Keratinocyte (primary cell): ENCODE results near the gene OSBPL8. TPM values are rescaled to one million over a fixed set of nuclear protein-coding genes. Genes with fewer than 3 reads are reported as not detected.

Experiments used
- DNase-seq: peaks from one replicate; pipeline ENCODE4 v3.0.0-alpha.2; 2011; ENCODE audit warnings: low read depth, missing footprints, low spot score
- FAIRE-seq: peaks from 2 replicates; lab custom pipeline; 2011; peaks lifted over from hg19 to GRCh38; lab: Jason Lieb, UNC
- H2AFZ ChIP-seq: 2 replicates; pipeline ENCODE4 v1.6.0; 2012; ENCODE audit warnings: low read length, control low read depth, inconsistent platforms; ENCODE audit not compliant: control insufficient read depth
- H3K27ac ChIP-seq: 2 replicates; pipeline ENCODE4 v1.5.1; 2011; ENCODE audit warnings: low read length; ENCODE audit not compliant: control insufficient read depth, insufficient read depth
- H3K27me3 ChIP-seq: 3 replicates; pipeline ENCODE4 v1.6.0; 2011; ENCODE audit warnings: low read length; ENCODE audit not compliant: control insufficient read depth, insufficient read depth; ENCODE audit errors: extremely low read depth
- H3K36me3 ChIP-seq, 2 experiments: 2 replicates in 1 of 2; 3 replicates in 1 of 2; pipeline ENCODE4 v1.5.1; 2011; ENCODE audit warnings: low read length in 2 of 2, mild to moderate bottlenecking in 1 of 2; ENCODE audit not compliant: control insufficient read depth in 2 of 2, insufficient read depth in 2 of 2; ENCODE audit errors: extremely low read depth in 1 of 2
- H3K4me1 ChIP-seq: 3 replicates; pipeline ENCODE4 v1.5.1; 2011; ENCODE audit warnings: low read length; ENCODE audit not compliant: control insufficient read depth, insufficient read depth; ENCODE audit errors: extremely low read depth
- H3K4me2 ChIP-seq: 3 replicates; pipeline ENCODE4 v1.6.0; 2011; ENCODE audit warnings: low read depth, low read length; ENCODE audit not compliant: control insufficient read depth, insufficient read depth; ENCODE audit errors: extremely low read depth
- H3K4me3 ChIP-seq, 3 experiments: fragments of 200-600 bp in 1 of 3; sonication (generic) in 1 of 3; 2 replicates in 2 of 3; 3 replicates in 1 of 3; pipeline ENCODE4 v1.5.1; 2011 to 2016; ENCODE audit warnings: low read length in 3 of 3, mild to moderate bottlenecking in 3 of 3, control low read depth in 2 of 3, inconsistent platforms in 1 of 3, low read depth in 1 of 3, mixed read lengths in 1 of 3, mixed run types in 1 of 3, moderate library complexity in 1 of 3; ENCODE audit not compliant: control insufficient read depth in 2 of 3, insufficient read depth in 2 of 3; ENCODE audit errors: extremely low read depth in 1 of 3
- H3K79me2 ChIP-seq: 2 replicates; pipeline ENCODE4 v1.6.0; 2012; ENCODE audit warnings: low read length; ENCODE audit not compliant: control insufficient read depth, insufficient read depth
- H3K9ac ChIP-seq: 3 replicates; pipeline ENCODE4 v1.6.0; 2011; ENCODE audit warnings: low read length; ENCODE audit not compliant: control insufficient read depth, insufficient read depth; ENCODE audit errors: extremely low read depth
- H3K9me1 ChIP-seq: 3 replicates; pipeline ENCODE4 v1.6.0; 2011; ENCODE audit warnings: low read length; ENCODE audit not compliant: control insufficient read depth, insufficient read depth; ENCODE audit errors: extremely low read depth
- H3K9me3 ChIP-seq: 2 replicates; pipeline ENCODE4 v1.5.1; 2012; ENCODE audit warnings: low read depth, low read length; ENCODE audit not compliant: control insufficient read depth
- H4K20me1 ChIP-seq: 3 replicates; pipeline ENCODE4 v1.6.0; 2011; ENCODE audit warnings: low read length; ENCODE audit not compliant: control insufficient read depth, insufficient read depth; ENCODE audit errors: extremely low read depth
- EZH2 ChIP-seq: IDR thresholded peaks from one replicate; pipeline ENCODE4 v1.6.1; 2012; ENCODE audit warnings: inconsistent platforms, mild to moderate bottlenecking, low read length, moderate library complexity
- dilution Hi-C: fragments of 300-500 bp; cut with MboI; formaldehyde crosslinking; loops from one replicate; pipeline ENCODE4 v1.7.0; 2020; ENCODE audit warnings: low sequenced_read_pairs; ENCODE audit not compliant: extremely low pct_ligation_motif_present
- polyA plus RNA-seq, 5 experiments: library from polyadenylated mRNA; depleted of rRNA in 3 of 5; stranded (reverse) in 3 of 5; stranded (forward) in 1 of 5; unstranded in 1 of 5; fragments of >200 nt; gene quantifications; 1 replicate in 1 of 5; 2 replicates in 3 of 5; 3 replicates in 1 of 5; pipeline versions ENCODE4 v1.2.1 to v1.2.3, GENCODE V29; 2011 to 2012; ENCODE audit warnings: missing spikeins in 2 of 5, low read depth in 1 of 5, low replicate concordance in 1 of 5
- TF ChIP-seq, protein P1 (sequence below), 3 experiments: IDR thresholded peaks in 1 of 3; conservative IDR thresholded peaks in 1 of 3; optimal IDR thresholded peaks in 1 of 3; 2 replicates in 2 of 3; 3 replicates in 1 of 3; pipeline versions ENCODE3 to v1.5.1; 2011; ENCODE audit warnings: low read length in 3 of 3, mild to moderate bottlenecking in 3 of 3, moderate library complexity in 2 of 3, control low read depth in 1 of 3, inconsistent platforms in 1 of 3; ENCODE audit not compliant: insufficient read depth in 2 of 3; ENCODE audit errors: extremely low read depth in 1 of 3

The OSBPL8 gene
- polyA plus RNA-seq, 1 donor (not counting 4 experiments of a cell fraction or from before 2014, with no cell fraction given): 33.7 TPM

DNA sequence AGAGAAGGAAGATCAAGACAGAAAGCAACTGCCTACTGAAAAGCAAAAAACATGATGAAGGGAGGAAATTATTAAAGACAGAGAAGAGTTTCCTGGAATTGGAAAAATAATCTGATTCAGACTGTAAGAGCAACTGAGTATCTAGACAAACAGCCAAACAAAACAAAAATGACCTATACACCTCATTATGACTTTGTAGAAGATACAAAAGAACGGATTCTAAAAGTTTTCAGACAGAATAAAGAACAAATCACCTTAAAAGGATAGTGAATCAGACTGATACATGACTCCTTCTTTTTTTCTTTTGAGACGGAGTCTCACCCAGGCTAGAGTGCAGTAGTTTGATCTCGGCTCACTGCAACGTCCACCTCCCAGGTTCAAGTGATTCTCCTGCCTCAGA, 10.4 kb downstream of the OSBPL8 start:
- Histone ChIP-seq H3K79me2 (peaks cover 61% of the 10 kb centered on the region), H3K9me1 (no peaks in the 10 kb centered on the region), H2AFZ (no peak overlapping the region), H3K36me3 (no peaks in the 10 kb centered on the region), H3K4me3 (no peak overlapping the region), H3K27me3 (no peaks in the 10 kb centered on the region), H3K9ac (no peak overlapping the region), H3K27ac (no peak overlapping the region), H3K4me1 (peaks cover 20% of the 10 kb centered on the region), H3K4me2 (no peak overlapping the region), H4K20me1 (no peaks in the 10 kb centered on the region), H3K9me3 (no peaks in the 10 kb centered on the region)
- dilution Hi-C loops: no loop called here
- TF ChIP-seq EZH2: no peak
- TF ChIP-seq, protein P1, sequence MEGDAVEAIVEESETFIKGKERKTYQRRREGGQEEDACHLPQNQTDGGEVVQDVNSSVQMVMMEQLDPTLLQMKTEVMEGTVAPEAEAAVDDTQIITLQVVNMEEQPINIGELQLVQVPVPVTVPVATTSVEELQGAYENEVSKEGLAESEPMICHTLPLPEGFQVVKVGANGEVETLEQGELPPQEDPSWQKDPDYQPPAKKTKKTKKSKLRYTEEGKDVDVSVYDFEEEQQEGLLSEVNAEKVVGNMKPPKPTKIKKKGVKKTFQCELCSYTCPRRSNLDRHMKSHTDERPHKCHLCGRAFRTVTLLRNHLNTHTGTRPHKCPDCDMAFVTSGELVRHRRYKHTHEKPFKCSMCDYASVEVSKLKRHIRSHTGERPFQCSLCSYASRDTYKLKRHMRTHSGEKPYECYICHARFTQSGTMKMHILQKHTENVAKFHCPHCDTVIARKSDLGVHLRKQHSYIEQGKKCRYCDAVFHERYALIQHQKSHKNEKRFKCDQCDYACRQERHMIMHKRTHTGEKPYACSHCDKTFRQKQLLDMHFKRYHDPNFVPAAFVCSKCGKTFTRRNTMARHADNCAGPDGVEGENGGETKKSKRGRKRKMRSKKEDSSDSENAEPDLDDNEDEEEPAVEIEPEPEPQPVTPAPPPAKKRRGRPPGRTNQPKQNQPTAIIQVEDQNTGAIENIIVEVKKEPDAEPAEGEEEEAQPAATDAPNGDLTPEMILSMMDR (optimal IDR thresholded peaks at IDR 0.05 in 1 of 3, IDR thresholded peaks at IDR 0.05 in 1 of 3, conservative IDR thresholded peaks at IDR 0.05 in 1 of 3; ENCODE audit: extremely low read depth in 1 of 3, insufficient read depth in 2 of 3, low read length in 3 of 3): no peak
- DNase-seq (no peak), FAIRE-seq (no peak)

DNA sequence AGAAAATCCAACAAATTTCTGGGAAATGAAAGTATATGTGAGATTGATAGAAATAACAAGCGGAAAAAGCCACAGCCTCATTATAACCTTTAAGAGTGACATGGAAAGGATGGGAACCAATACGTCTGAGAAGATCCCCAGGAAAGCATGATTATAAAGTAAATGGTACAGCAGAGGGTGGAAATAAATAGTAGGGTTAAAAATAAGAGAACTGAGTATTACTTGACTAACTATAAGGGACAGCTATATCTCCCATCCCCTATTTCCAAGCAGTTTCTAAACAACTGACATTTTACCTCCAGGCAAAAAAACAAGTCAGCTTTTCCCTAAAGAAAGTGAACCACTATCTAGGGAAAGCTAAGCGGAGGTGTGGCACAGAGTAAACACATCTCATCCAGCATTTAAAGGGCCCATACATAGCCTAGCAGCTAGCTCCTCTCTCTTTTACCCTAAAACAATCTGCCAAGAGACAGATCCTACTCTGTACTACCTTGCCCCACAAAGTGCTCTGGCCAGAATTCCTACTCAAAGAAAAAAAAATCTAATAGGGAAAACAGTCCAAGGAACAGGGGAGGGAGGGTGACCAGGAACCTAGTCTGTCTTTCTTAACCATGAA, 11.2 kb downstream of the OSBPL8 start:
- no peaks in the 10 kb centered on the region for H3K27me3 ChIP-seq
- H4K20me1 ChIP-seq: no peaks in the 10 kb centered on the region
- H3K36me3 ChIP-seq: no peaks in the 10 kb centered on the region
- H3K4me2 ChIP-seq: no peak overlapping the region
- no peak overlapping the region for H3K27ac ChIP-seq
- peaks cover 60% of the 10 kb centered on the region for H3K79me2 ChIP-seq
- DNase-seq: no peak
- no peak overlapping the region for H3K4me3 ChIP-seq
- H3K4me1 ChIP-seq: peaks cover 20% of the 10 kb centered on the region
- no peak overlapping the region for H3K9ac ChIP-seq
- FAIRE-seq: no peak
- H2AFZ ChIP-seq: no peak overlapping the region
- H3K9me1 ChIP-seq: no peaks in the 10 kb centered on the region
- no peaks in the 10 kb centered on the region for H3K9me3 ChIP-seq
- dilution Hi-C loops: no loop called here
- TF ChIP-seq, protein P1 (optimal IDR thresholded peaks at IDR 0.05 in 1 of 3, IDR thresholded peaks at IDR 0.05 in 1 of 3, conservative IDR thresholded peaks at IDR 0.05 in 1 of 3; ENCODE audit: extremely low read depth in 1 of 3, insufficient read depth in 2 of 3, low read length in 3 of 3): no peak
- TF ChIP-seq EZH2: no peak
